CD14-positive monocyte (primary cell): ENCODE results near the gene ABI2. TPM values are rescaled to one million over a fixed set of nuclear protein-coding genes. Genes with fewer than 3 reads are reported as not detected.

Experiments used
- DNase-seq, 3 donors: peaks; one replicate each; pipeline ENCODE4 v3.0.0-alpha.2; 2011 to 2022
- H2AFZ ChIP-seq: 2 replicates; pipeline ENCODE4 v1.6.0; 2012; ENCODE audit warnings: mild to moderate bottlenecking, low read depth, low read length, inconsistent platforms; ENCODE audit not compliant: insufficient read depth, poor library complexity, severe bottlenecking
- H3K27ac ChIP-seq, 2 donors: 1 replicate in 1 of 2; 2 replicates in 1 of 2; pipeline ENCODE4 v1.5.1; 2012 to 2013; ENCODE audit warnings: low read length in 2 of 2, control low read depth in 1 of 2, inconsistent platforms in 1 of 2, low read depth in 1 of 2, mild to moderate bottlenecking in 1 of 2
- H3K27me3 ChIP-seq, 2 donors: one replicate each; pipeline versions ENCODE4 v1.6.0 to v1.6.1; 2011 to 2013; ENCODE audit warnings: low read length in 2 of 2; ENCODE audit not compliant: control insufficient read depth in 2 of 2, insufficient read depth in 2 of 2
- H3K36me3 ChIP-seq, 2 donors: replicated peaks in 1 of 2; 1 replicate in 1 of 2; 2 replicates in 1 of 2; pipeline versions ENCODE4 v1.5.1 to v1.6.1; 2012 to 2013; ENCODE audit warnings: low read length in 2 of 2, control low read depth in 1 of 2, inconsistent platforms in 1 of 2, mild to moderate bottlenecking in 1 of 2; ENCODE audit not compliant: insufficient read depth in 2 of 2, control insufficient read depth in 1 of 2
- H3K4me1 ChIP-seq, 2 donors: 1 replicate in 1 of 2; 2 replicates in 1 of 2; pipeline versions ENCODE4 v1.5.1 to v1.6.1; 2012 to 2013; ENCODE audit warnings: low read length in 2 of 2, control low read depth in 1 of 2, inconsistent platforms in 1 of 2, mild to moderate bottlenecking in 1 of 2, moderate library complexity in 1 of 2; ENCODE audit not compliant: insufficient read depth in 2 of 2, control insufficient read depth in 1 of 2
- H3K4me2 ChIP-seq: replicated peaks from 2 replicates; pipeline ENCODE3; 2012; ENCODE audit warnings: low read length, moderate library complexity, mild to moderate bottlenecking; ENCODE audit not compliant: poor library complexity, severe bottlenecking; ENCODE audit errors: extremely low read depth
- H3K4me3 ChIP-seq, 3 experiments: fragments of 200-600 bp in 1 of 3; sonication (generic) in 1 of 3; replicated peaks in 1 of 3; 1 replicate in 2 of 3; 2 replicates in 1 of 3; pipeline ENCODE4 v1.5.1; 2011 to 2013; ENCODE audit warnings: low read length in 3 of 3, mild to moderate bottlenecking in 3 of 3, control low read depth in 2 of 3, low read depth in 2 of 3, inconsistent platforms in 1 of 3, moderate library complexity in 1 of 3
- H3K79me2 ChIP-seq: 2 replicates; pipeline ENCODE4 v1.6.0; 2012; ENCODE audit warnings: mild to moderate bottlenecking, control low read depth, inconsistent platforms, low read length, moderate library complexity; ENCODE audit not compliant: insufficient read depth
- H3K9ac ChIP-seq: 2 replicates; pipeline ENCODE4 v1.6.0; 2017; ENCODE audit warnings: low read length, mild to moderate bottlenecking; ENCODE audit not compliant: insufficient read depth, poor library complexity, severe bottlenecking
- H3K9me3 ChIP-seq, 2 donors: replicated peaks in 1 of 2; 1 replicate in 1 of 2; 2 replicates in 1 of 2; pipeline versions ENCODE4 v1.5.1 to v1.6.1; 2012 to 2013; ENCODE audit warnings: low read length in 2 of 2, control low read depth in 1 of 2; ENCODE audit not compliant: control insufficient read depth in 1 of 2, insufficient read depth in 1 of 2
- H4K20me1 ChIP-seq: 2 replicates; pipeline ENCODE4 v1.6.0; 2012; ENCODE audit warnings: mild to moderate bottlenecking, low read length, control low read depth, moderate library complexity; ENCODE audit not compliant: insufficient read depth
- H3K27ac Mint-ChIP-seq, 7 donors: one replicate each; pipeline ENCODE4 v1.8.0; 2020; ENCODE audit warnings: mild to moderate bottlenecking in 7 of 7, mixed read lengths in 7 of 7, moderate library complexity in 6 of 7, inconsistent platforms in 2 of 7
- H3K27me3 Mint-ChIP-seq, 3 donors: one replicate each; pipeline ENCODE4 v1.8.0; 2021 to 2022; ENCODE audit warnings: low read depth in 3 of 3, mild to moderate bottlenecking in 3 of 3, mixed read lengths in 3 of 3, moderate library complexity in 3 of 3, inconsistent platforms in 1 of 3
- H3K36me3 Mint-ChIP-seq, 2 donors: one replicate each; pipeline ENCODE4 v1.8.0; 2020; ENCODE audit warnings: mixed read lengths in 2 of 2, inconsistent platforms in 1 of 2, mild to moderate bottlenecking in 1 of 2
- H3K4me1 Mint-ChIP-seq: one replicate; pipeline ENCODE4 v1.8.0; 2020; ENCODE audit warnings: mild to moderate bottlenecking, mixed read lengths
- H3K4me3 Mint-ChIP-seq, 2 donors: one replicate each; pipeline ENCODE4 v1.8.0; 2020; ENCODE audit warnings: mild to moderate bottlenecking in 2 of 2, mixed read lengths in 2 of 2, moderate library complexity in 1 of 2
- H3K9me3 Mint-ChIP-seq, 7 donors: one replicate each; pipeline ENCODE4 v1.8.0; 2020 to 2022; ENCODE audit warnings: mixed read lengths in 7 of 7, mild to moderate bottlenecking in 6 of 7, moderate library complexity in 6 of 7, inconsistent platforms in 2 of 7
- WGBS: methylation state at CpG from one replicate; pipeline ENCODE4 v1.1.5; 2013; ENCODE audit warnings: missing lambda C conversion rate; ENCODE audit not compliant: insufficient coverage; 5-methylcytosine and 5-hydroxymethylcytosine counted together
- intact Hi-C, 2 donors: fragments of 100-400 bp; cut with micrococcal nuclease; formaldehyde crosslinking; loops; one replicate each; pipeline versions ENCODE4 v1.15.0 to v1.15.1; 2023
- polyA plus RNA-seq, 3 donors: library from polyadenylated mRNA; depleted of rRNA in 1 of 3; unstranded in 2 of 3; stranded (reverse) in 1 of 3; fragments of 300-500 nt in 2 of 3; fragments of >200 nt in 1 of 3; fragmentation: Illumina TruSeq in 2 of 3; gene quantifications; 1 replicate in 2 of 3; 2 replicates in 1 of 3; pipeline ENCODE4 v1.2.3, GENCODE V29; 2012 to 2021
- TF ChIP-seq, protein P1 (sequence below): fragments of 200-600 bp; IDR thresholded peaks from one replicate; pipeline ENCODE4 v1.8.0; 2022; ENCODE audit warnings: antibody characterized with exemption, mild to moderate bottlenecking

Gene ABI2
- polyA plus RNA-seq, 3 donors, result 6.1 to 9.2 (median 7.1) TPM

DNA sequence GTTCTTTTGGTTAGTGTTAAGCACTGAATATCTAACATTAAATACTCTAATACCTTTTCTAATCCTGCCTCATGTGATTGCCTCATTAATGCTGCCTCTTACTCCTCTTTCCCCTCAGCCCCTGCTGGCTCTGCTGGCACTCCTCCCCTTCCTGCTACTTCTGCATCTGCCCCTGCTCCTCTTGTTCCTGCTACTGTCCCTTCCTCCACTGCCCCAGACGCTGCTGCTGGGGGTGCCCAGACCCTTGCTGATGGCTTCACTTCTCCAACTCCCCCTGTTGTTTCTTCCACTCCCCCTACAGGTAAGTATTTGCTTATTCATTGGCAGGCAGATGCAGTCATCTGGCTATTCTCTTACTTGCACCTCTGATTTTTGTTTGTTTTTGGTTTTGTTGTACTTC is 68.5 kb downstream of the ABI2 start:
- no peaks in the 10 kb centered on the region for H3K27me3 ChIP-seq
- H3K36me3 ChIP-seq, result no peaks in the 10 kb centered on the region
- H4K20me1 ChIP-seq, result no peaks in the 10 kb centered on the region
- Mint-ChIP-seq H3K36me3 (peaks cover 8 to 12% of the 10 kb centered on the region in 2 donors), H3K4me1 (peaks cover 3% of the 10 kb centered on the region), H3K27me3 (peaks cover 0 to 3% (median 2%) of the 10 kb centered on the region in 3 donors), H3K27ac (peak overlapping the region in 1 of 7 donors; percentile 9), H3K4me3 (no peak overlapping the region), H3K9me3 (peaks cover 0 to 8% (median 4%) of the 10 kb centered on the region in 7 donors)
- H3K4me1 ChIP-seq, result no peaks in the 10 kb centered on the region
- peaks cover 0 to 3% of the 10 kb centered on the region in 2 donors for H3K9me3 ChIP-seq
- 38% methylated on average over 1 of the region's 1 CpG for WGBS
- intact Hi-C loops, result no loop called here
- no peak overlapping the region for H3K9ac ChIP-seq
- H2AFZ ChIP-seq, result no peak overlapping the region
- H3K79me2 ChIP-seq, result no peaks in the 10 kb centered on the region
- TF ChIP-seq, protein P1, sequence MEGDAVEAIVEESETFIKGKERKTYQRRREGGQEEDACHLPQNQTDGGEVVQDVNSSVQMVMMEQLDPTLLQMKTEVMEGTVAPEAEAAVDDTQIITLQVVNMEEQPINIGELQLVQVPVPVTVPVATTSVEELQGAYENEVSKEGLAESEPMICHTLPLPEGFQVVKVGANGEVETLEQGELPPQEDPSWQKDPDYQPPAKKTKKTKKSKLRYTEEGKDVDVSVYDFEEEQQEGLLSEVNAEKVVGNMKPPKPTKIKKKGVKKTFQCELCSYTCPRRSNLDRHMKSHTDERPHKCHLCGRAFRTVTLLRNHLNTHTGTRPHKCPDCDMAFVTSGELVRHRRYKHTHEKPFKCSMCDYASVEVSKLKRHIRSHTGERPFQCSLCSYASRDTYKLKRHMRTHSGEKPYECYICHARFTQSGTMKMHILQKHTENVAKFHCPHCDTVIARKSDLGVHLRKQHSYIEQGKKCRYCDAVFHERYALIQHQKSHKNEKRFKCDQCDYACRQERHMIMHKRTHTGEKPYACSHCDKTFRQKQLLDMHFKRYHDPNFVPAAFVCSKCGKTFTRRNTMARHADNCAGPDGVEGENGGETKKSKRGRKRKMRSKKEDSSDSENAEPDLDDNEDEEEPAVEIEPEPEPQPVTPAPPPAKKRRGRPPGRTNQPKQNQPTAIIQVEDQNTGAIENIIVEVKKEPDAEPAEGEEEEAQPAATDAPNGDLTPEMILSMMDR, result no peak
- H3K27ac ChIP-seq, result no peak overlapping the region
- no peak overlapping the region for H3K4me2 ChIP-seq
- DNase-seq, result no peak
- H3K4me3 ChIP-seq, result no peak overlapping the region

- no peak overlapping the region for H3K4me3 ChIP-seq
- no peaks in the 10 kb centered on the region for H3K79me2 ChIP-seq
- peaks cover 0 to 8% (median 4%) of the 10 kb centered on the region in 7 donors for H3K9me3 Mint-ChIP-seq
- peaks cover 0 to 3% of the 10 kb centered on the region in 2 donors for H3K9me3 ChIP-seq
- H3K4me3 Mint-ChIP-seq, result no peak overlapping the region
- no peak overlapping the region for H3K27ac ChIP-seq
- DNase-seq, result no peak
- no peak overlapping the region for H3K27ac Mint-ChIP-seq
- no CpG with 5 or more reads among the region's 1 CpG for WGBS
- no peaks in the 10 kb centered on the region for H3K4me1 ChIP-seq
- no peak overlapping the region for H3K9ac ChIP-seq
- H3K36me3 ChIP-seq, result no peaks in the 10 kb centered on the region
- no peak overlapping the region for H3K4me2 ChIP-seq
- H4K20me1 ChIP-seq, result no peaks in the 10 kb centered on the region
- peaks cover 0 to 2% (median 0%) of the 10 kb centered on the region in 3 donors for H3K27me3 Mint-ChIP-seq
- H3K27me3 ChIP-seq, result no peaks in the 10 kb centered on the region
- H3K36me3 Mint-ChIP-seq, result peaks cover 8 to 15% of the 10 kb centered on the region in 2 donors
- H3K4me1 Mint-ChIP-seq, result peaks cover 3% of the 10 kb centered on the region
- TF ChIP-seq, protein P1, result no peak
- intact Hi-C loops, result no loop called here
- H2AFZ ChIP-seq, result no peak overlapping the region
Measured at GRCh38 chr2:203399031-203399430, 70.8 kb downstream of the ABI2 start.
